ENCODE data around the gene WDR35.
"Not testable (repeated sequence)": the region's sequence is repeated elsewhere in the genome, so short reads cannot be mapped to it uniquely, and the experiment has no call there.

Gene WDR35

DNA sequence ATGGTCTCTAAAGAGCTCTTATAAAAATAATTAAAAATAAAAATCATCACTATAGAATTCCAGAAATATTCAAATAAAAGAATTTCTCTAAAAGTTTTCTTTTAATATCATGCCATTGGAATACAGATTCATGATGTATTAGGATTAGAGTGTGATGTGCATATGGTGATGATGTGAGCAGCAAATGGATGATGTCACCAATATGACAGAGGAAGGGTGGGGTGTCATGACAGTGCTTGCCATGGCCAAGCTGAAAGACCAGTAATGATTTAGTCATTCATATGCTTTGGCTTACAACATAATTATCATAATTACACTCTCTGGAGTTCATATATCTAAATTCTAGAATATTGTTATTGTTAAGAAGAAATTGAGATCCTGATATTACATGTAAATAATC, 60.7 kb downstream of the WDR35 start:
- TF ChIP-seq TARDBP (IDR thresholded peaks at IDR 0.05) (no peak), NFRKB (IDR thresholded peaks at IDR 0.05) (no peak), ZNF384 (IDR thresholded peaks at IDR 0.05) (no peak), ARNT (IDR thresholded peaks at IDR 0.05) (no peak), SUZ12 (IDR thresholded peaks at IDR 0.05) (no peak), LEF1 (IDR thresholded peaks at IDR 0.05; ENCODE audit: borderline replicate concordance) (no peak)
- TF ChIP-seq, protein P1, sequence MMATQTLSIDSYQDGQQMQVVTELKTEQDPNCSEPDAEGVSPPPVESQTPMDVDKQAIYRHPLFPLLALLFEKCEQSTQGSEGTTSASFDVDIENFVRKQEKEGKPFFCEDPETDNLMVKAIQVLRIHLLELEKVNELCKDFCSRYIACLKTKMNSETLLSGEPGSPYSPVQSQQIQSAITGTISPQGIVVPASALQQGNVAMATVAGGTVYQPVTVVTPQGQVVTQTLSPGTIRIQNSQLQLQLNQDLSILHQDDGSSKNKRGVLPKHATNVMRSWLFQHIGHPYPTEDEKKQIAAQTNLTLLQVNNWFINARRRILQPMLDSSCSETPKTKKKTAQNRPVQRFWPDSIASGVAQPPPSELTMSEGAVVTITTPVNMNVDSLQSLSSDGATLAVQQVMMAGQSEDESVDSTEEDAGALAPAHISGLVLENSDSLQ (IDR thresholded peaks at IDR 0.05): no peak
- CTCF ChIA-PET: no interaction called here
- DNase-seq (ENCODE audit: extremely low spot score): no peak
- POLR2A ChIA-PET: no interaction called here

GRCh38 chr2:19927816-19928215, 62.1 kb downstream of the WDR35 start:
- POLR2A ChIA-PET; DNase-seq (ENCODE audit: extremely low spot score); CTCF ChIA-PET: not testable (repeated sequence)

GRCh38 chr2:19924526-19924925, 65.4 kb downstream of the WDR35 start:
- CTCF ChIA-PET; POLR2A ChIA-PET; DNase-seq (ENCODE audit: extremely low spot score): not testable (repeated sequence)

DNA sequence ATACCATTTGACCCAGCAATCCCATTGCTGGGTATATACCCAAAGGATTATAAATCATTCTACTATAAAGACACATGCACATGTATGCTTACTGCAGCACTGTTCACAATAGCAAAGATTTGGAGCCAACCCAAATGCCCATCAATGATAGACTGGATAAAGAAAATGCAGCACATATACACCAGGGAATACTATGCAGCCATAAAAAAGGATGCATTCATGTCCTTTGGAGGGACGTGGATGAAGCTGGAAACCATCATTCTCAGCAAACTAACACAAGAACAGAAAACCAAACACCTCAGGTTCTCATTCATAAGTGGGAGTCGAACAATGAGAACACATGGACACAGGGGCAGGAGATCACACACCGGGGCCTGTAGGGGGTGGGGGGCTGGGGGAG, 67.7 kb downstream of the WDR35 start:
- CTCF ChIA-PET; DNase-seq (ENCODE audit: extremely low spot score); POLR2A ChIA-PET: not testable (repeated sequence)

- ChIA-PET CTCF (no interaction called here), POLR2A (no interaction called here)
- no peak for DNase-seq (ENCODE audit: extremely low spot score)
- TF ChIP-seq L3MBTL2 (conservative IDR thresholded peaks at IDR 0.05): no peak
- TF ChIP-seq TARDBP (IDR thresholded peaks at IDR 0.05): no peak
- TF ChIP-seq BHLHE40 (IDR thresholded peaks at IDR 0.05; ENCODE audit: borderline replicate concordance): no peak
- no peak for TF ChIP-seq ZNF384 (IDR thresholded peaks at IDR 0.05)
- TF ChIP-seq LEF1 (IDR thresholded peaks at IDR 0.05; ENCODE audit: borderline replicate concordance): no peak
- TF ChIP-seq, protein P1 (IDR thresholded peaks at IDR 0.05): no peak
- no peak for TF ChIP-seq FOXA1 (IDR thresholded peaks at IDR 0.05)
- TF ChIP-seq SP1 (IDR thresholded peaks at IDR 0.05): no peak
- no peak for TF ChIP-seq FOXK2 (IDR thresholded peaks at IDR 0.05)
- no peak for TF ChIP-seq NFRKB (IDR thresholded peaks at IDR 0.05)
- TF ChIP-seq ARNT (IDR thresholded peaks at IDR 0.05): no peak
- no peak for TF ChIP-seq SUZ12 (IDR thresholded peaks at IDR 0.05)
- TF ChIP-seq ELF4 (IDR thresholded peaks at IDR 0.05): no peak
These were observed 73.4 kb downstream of the WDR35 start for GRCh38 chr2:19916385-19916950.

GRCh38 chr2:19914266-19914975, 75.5 kb downstream of the WDR35 start:
- ChIA-PET CTCF (no interaction called here), POLR2A (interaction anchor here (1.3 kb wide), 1 partner anchor 13 kb away, joined by 5 read pairs; the partner anchor contains the start of gene TTC32)
- TF ChIP-seq, protein P1 (IDR thresholded peaks at IDR 0.05): no peak
- TF ChIP-seq HDGF (IDR thresholded peaks at IDR 0.05; ENCODE audit: borderline replicate concordance) (no peak), ELF4 (IDR thresholded peaks at IDR 0.05) (no peak), SP1 (IDR thresholded peaks at IDR 0.05) (no peak), FOXK2 (IDR thresholded peaks at IDR 0.05) (no peak), ZNF384 (IDR thresholded peaks at IDR 0.05) (no peak), L3MBTL2 (conservative IDR thresholded peaks at IDR 0.05) (no peak), SUZ12 (IDR thresholded peaks at IDR 0.05) (no peak), CTBP1 (IDR thresholded peaks at IDR 0.05; ENCODE audit: borderline replicate concordance) (no peak), LEF1 (IDR thresholded peaks at IDR 0.05; ENCODE audit: borderline replicate concordance) (no peak), ARNT (IDR thresholded peaks at IDR 0.05) (no peak), NFRKB (IDR thresholded peaks at IDR 0.05) (no peak)
- DNase-seq (ENCODE audit: extremely low spot score): no peak

- ChIA-PET CTCF (no interaction called here), POLR2A (interaction anchor here (1.0 kb wide), 1 partner anchor 13 kb away, joined by 3 read pairs; no protein-coding TSS in a partner anchor)
- DNase-seq (ENCODE audit: extremely low spot score): no peak
- no peak for TF ChIP-seq LEF1 (IDR thresholded peaks at IDR 0.05; ENCODE audit: borderline replicate concordance)
- no peak for TF ChIP-seq SP1 (IDR thresholded peaks at IDR 0.05)
- no peak for TF ChIP-seq BHLHE40 (IDR thresholded peaks at IDR 0.05; ENCODE audit: borderline replicate concordance)
- TF ChIP-seq ZNF384 (IDR thresholded peaks at IDR 0.05): no peak
- no peak for TF ChIP-seq ELF4 (IDR thresholded peaks at IDR 0.05)
- TF ChIP-seq FOXK2 (IDR thresholded peaks at IDR 0.05): no peak
- no peak for TF ChIP-seq ARNT (IDR thresholded peaks at IDR 0.05)
- TF ChIP-seq, protein P1 (IDR thresholded peaks at IDR 0.05): no peak
- no peak for TF ChIP-seq CTBP1 (IDR thresholded peaks at IDR 0.05; ENCODE audit: borderline replicate concordance)
- no peak for TF ChIP-seq FOXM1 (IDR thresholded peaks at IDR 0.05; ENCODE audit: borderline replicate concordance)
- no peak for TF ChIP-seq SUZ12 (IDR thresholded peaks at IDR 0.05)
- TF ChIP-seq L3MBTL2 (conservative IDR thresholded peaks at IDR 0.05): no peak
- no peak for TF ChIP-seq FOXA1 (IDR thresholded peaks at IDR 0.05)
- TF ChIP-seq TARDBP (IDR thresholded peaks at IDR 0.05): no peak
- no peak for TF ChIP-seq HDGF (IDR thresholded peaks at IDR 0.05; ENCODE audit: borderline replicate concordance)
- TF ChIP-seq NFRKB (IDR thresholded peaks at IDR 0.05): no peak
These were observed 77.9 kb downstream of the WDR35 start for GRCh38 chr2:19911808-19912509.
